HCT116 (cell line): ENCODE measurements around the gene PCDHGA3. TPM values are rescaled to one million over a fixed set of nuclear protein-coding genes. Genes with fewer than 3 reads are reported as not detected.
"Not testable (repeated sequence)": the region's sequence is repeated elsewhere in the genome, so short reads cannot be mapped to it uniquely, and the experiment has no call there.

Source experiments
- ATAC-seq: fragments of 200-7000 bp; cut with Tn5 transposase; 2 replicates; pipeline ENCODE4 v1.9.1; 2020; ENCODE audit warnings: mild to moderate bottlenecking, moderate library complexity
- BruUV-seq: library from RNA; stranded (reverse); fragments of 400-500 nt; replicated peaks from 2 replicates; lab custom pipeline; 2021; lab: Mats Ljungman, UMichigan
- CTCF ChIA-PET: fragments of 300-600 bp; sonication (Branson Sonifier 250); formaldehyde crosslinking; loops from one replicate; lab custom pipeline; 2021; ENCODE audit warnings: antibody characterized with exemption; lab: Charles Lee
- POLR2A ChIA-PET: fragments of 300-600, 350-600 bp; sonication (Branson Sonifier 250); formaldehyde crosslinking; loops from one replicate; lab custom pipeline; 2021; ENCODE audit warnings: antibody characterized with exemption; lab: Charles Lee
- RAD21 ChIA-PET, 2 experiments: fragments of 300-600 bp; sonication (Branson Sonifier 250); formaldehyde crosslinking; loops; one replicate each; lab custom pipeline; 2023; ENCODE audit warnings: low total read pairs in 2 of 2; ENCODE audit not compliant: uncharacterized antibody in 2 of 2, unreplicated experiment in 2 of 2, low non-redundant PET in 1 of 2; lab: Charles Lee
- DNase-seq: peaks from one replicate; pipeline ENCODE4 v3.0.0-alpha.2; 2010; ENCODE audit warnings: low read depth, low spot score
- H2AFZ ChIP-seq: fragments of 200-600 bp; shearing (Covaris generic), sonication (generic); 2 replicates; pipeline ENCODE4 v1.6.1; 2017; ENCODE audit warnings: low read depth, mixed run types, mixed read lengths, antibody characterized with exemption, low read length; ENCODE audit not compliant: poor library complexity, severe bottlenecking
- H3K27ac ChIP-seq: 2 replicates; pipeline ENCODE4 v1.5.1; 2012; ENCODE audit warnings: low read depth, low read length
- H3K27me3 ChIP-seq: fragments of 200-600 bp; sonication (generic); 2 replicates; pipeline ENCODE4 v1.6.1; 2016; ENCODE audit warnings: mixed run types, low read length, mixed read lengths; ENCODE audit not compliant: insufficient read depth
- H3K36me3 ChIP-seq, 2 experiments: fragments of 200-500 bp in 1 of 2; fragments of 200-600 bp in 1 of 2; sonication (Bioruptor generic) in 1 of 2; sonication (generic) in 1 of 2; 2 replicates each; pipeline versions ENCODE4 v1.5.1 to v1.6.1; 2014 to 2016; ENCODE audit warnings: low read length in 2 of 2, inconsistent platforms in 1 of 2, mixed read lengths in 1 of 2, mixed run types in 1 of 2; ENCODE audit not compliant: insufficient read depth in 2 of 2, control insufficient read depth in 1 of 2
- H3K4me1 ChIP-seq, 2 experiments: fragments of 200-600 bp in 1 of 2; sonication (generic) in 1 of 2; 2 replicates each; pipeline versions ENCODE4 v1.5.1 to v1.6.1; 2012 to 2017; ENCODE audit warnings: low read length in 2 of 2, inconsistent platforms in 1 of 2, mild to moderate bottlenecking in 1 of 2, mixed read lengths in 1 of 2, mixed run types in 1 of 2, moderate library complexity in 1 of 2; ENCODE audit not compliant: insufficient read depth in 2 of 2, control insufficient read depth in 1 of 2
- H3K4me2 ChIP-seq: fragments of 200-600 bp; sonication (generic); 2 replicates; pipeline ENCODE4 v1.6.1; 2017; ENCODE audit warnings: mixed run types, low read length, mixed read lengths
- H3K4me3 ChIP-seq, 2 experiments: fragments of 200-600 bp in 1 of 2; sonication (generic) in 1 of 2; replicated peaks in 1 of 2; 2 replicates each; pipeline ENCODE4 v1.5.1; 2011 to 2016; ENCODE audit warnings: low read length in 2 of 2, control low read depth in 1 of 2, low read depth in 1 of 2, mild to moderate bottlenecking in 1 of 2, mixed read lengths in 1 of 2, mixed run types in 1 of 2
- H3K79me2 ChIP-seq: fragments of 200-600 bp; sonication (generic); 2 replicates; pipeline ENCODE4 v1.6.1; 2017; ENCODE audit warnings: mild to moderate bottlenecking, mixed run types, low read length, moderate library complexity, mixed read lengths; ENCODE audit not compliant: insufficient read depth
- H3K9ac ChIP-seq: fragments of 200-600 bp; sonication (generic); 2 replicates; pipeline ENCODE4 v1.6.1; 2016; ENCODE audit warnings: low read length, mixed read lengths
- H3K9me2 ChIP-seq: fragments of 200-600 bp; sonication (generic), shearing (Covaris generic); 2 replicates; pipeline ENCODE4 v1.6.1; 2017; ENCODE audit warnings: mixed run types, mild to moderate bottlenecking, moderate library complexity; ENCODE audit not compliant: insufficient read depth
- H3K9me3 ChIP-seq, 2 experiments: fragments of 200-500 bp in 1 of 2; fragments of 200-600 bp in 1 of 2; sonication (Bioruptor generic) in 1 of 2; sonication (generic) in 1 of 2; 2 replicates each; pipeline ENCODE4 v1.6.1; 2014 to 2017; ENCODE audit warnings: low read length in 2 of 2, mixed read lengths in 2 of 2, inconsistent platforms in 1 of 2, low read depth in 1 of 2, mild to moderate bottlenecking in 1 of 2, mixed run types in 1 of 2, moderate library complexity in 1 of 2; ENCODE audit not compliant: control insufficient read depth in 1 of 2, insufficient read depth in 1 of 2
- H4K20me1 ChIP-seq: fragments of 200-600 bp; sonication (generic), shearing (Covaris generic); 2 replicates; pipeline ENCODE4 v1.6.1; 2017; ENCODE audit warnings: mixed run types, mild to moderate bottlenecking, moderate library complexity; ENCODE audit not compliant: insufficient read depth
- CEBPB ChIP-seq: IDR thresholded peaks from 2 replicates; pipeline ENCODE4 v1.6.1; 2012; ENCODE audit warnings: low read depth
- RAD21 ChIP-seq: IDR thresholded peaks from 2 replicates; pipeline ENCODE4 v1.6.1; 2012; ENCODE audit warnings: low read depth, mild to moderate bottlenecking
- SP1 ChIP-seq: IDR thresholded peaks from 2 replicates; pipeline ENCODE4 v1.6.1; 2012; ENCODE audit warnings: low read depth
- intact Hi-C: fragments of 100-400 bp; cut with micrococcal nuclease; formaldehyde crosslinking; loops from 2 replicates; pipeline ENCODE4 v1.10.0; 2022
- total RNA-seq: library from RNA; stranded (reverse); gene quantifications from one replicate; pipeline ENCODE4 v1.2.1, GENCODE V29; 2021; ENCODE audit not compliant: unreplicated experiment

PCDHGA3 gene
- total RNA-seq, 1 experiment from 2014 or later: not detected

- H3K9me2 ChIP-seq, H2AFZ ChIP-seq, RAD21 ChIA-PET, H4K20me1 ChIP-seq, intact Hi-C loops, H3K4me1 ChIP-seq, POLR2A ChIA-PET, H3K9ac ChIP-seq, H3K27ac ChIP-seq, ATAC-seq, H3K4me2 ChIP-seq, CTCF ChIA-PET, H3K27me3 ChIP-seq, H3K36me3 ChIP-seq, H3K79me2 ChIP-seq, BruUV-seq, DNase-seq, H3K9me3 ChIP-seq, H3K4me3 ChIP-seq: not testable (repeated sequence)
- TF ChIP-seq RAD21: 0 out of 2 replicates have a peak, but pooled peaks have one; percentile 6
Observed at GRCh38 chr5:141387557-141388311, 44.1 kb downstream of the PCDHGA3 start, which contains the start of gene PCDHGB4. PCDHGB4 (plus strand) TSS chr5:141387698; CDS start chr5:141387885, 187 bp downstream.

- Histone ChIP-seq H4K20me1 (no peaks in the 10 kb centered on the region), H3K27me3 (no peaks in the 10 kb centered on the region), H3K4me3 (no peak overlapping the region), H3K27ac (no peak overlapping the region), H3K4me2 (no peak overlapping the region), H3K79me2 (no peaks in the 10 kb centered on the region), H3K4me1 (no peaks in the 10 kb centered on the region), H3K9me2 (no peaks in the 10 kb centered on the region), H2AFZ (no peak overlapping the region), H3K9me3 (no peaks in the 10 kb centered on the region; a peak in 1 of 4 replicates), H3K36me3 (no peaks in the 10 kb centered on the region), H3K9ac (no peak overlapping the region)
- BruUV-seq: no TSS peak
- no peak for ATAC-seq
- ChIA-PET RAD21 (no interaction called here), POLR2A (no interaction called here), CTCF (no interaction called here)
- DNase-seq: no peak
- 0 out of 2 replicates have a peak, but pooled peaks have one; percentile 27 for TF ChIP-seq CEBPB
- TF ChIP-seq SP1: no peak
- intact Hi-C loops: no loop called here
Observed at GRCh38 chr5:141388661-141389060, 45.0 kb downstream of the PCDHGA3 start.
